Measurements from ENCODE around the gene NFIA.
"Not testable (repeated sequence)": the region's sequence is repeated elsewhere in the genome, so short reads cannot be mapped to it uniquely, and the experiment has no call there.

Gene NFIA

DNA sequence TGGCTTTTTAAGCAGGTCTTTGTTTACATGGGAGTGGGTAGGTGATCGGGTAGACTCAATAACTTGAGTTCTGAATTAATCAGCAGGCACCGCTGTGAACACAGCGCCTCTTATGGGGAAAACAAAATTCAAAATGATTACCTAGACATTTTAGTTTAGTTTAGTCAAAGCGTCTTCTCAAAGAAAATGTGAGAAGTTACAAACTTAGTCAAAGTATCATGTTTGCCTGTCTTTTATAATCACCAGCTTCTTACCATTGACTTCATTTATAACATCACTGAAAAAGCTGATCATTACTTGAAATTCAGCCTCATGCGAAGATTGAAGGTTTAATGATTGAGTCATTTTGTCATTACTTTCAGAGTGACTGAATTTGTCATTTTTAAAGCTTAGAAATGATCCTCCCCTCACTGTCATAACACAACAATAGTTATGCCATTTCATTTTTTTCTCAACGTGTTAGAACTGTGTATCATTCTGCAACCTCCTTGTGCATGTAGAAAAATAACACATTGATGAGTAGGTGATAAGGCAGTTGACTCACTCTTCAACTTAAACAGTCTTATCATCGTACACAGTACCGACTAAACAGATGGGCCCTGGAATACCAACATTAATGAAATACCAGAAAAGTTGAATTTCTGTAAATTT, 188.5 kb downstream of the NFIA start:
- DNase-seq: no peak
- H3K27me3 Mint-ChIP-seq: no peaks in the 10 kb centered on the region
- H3K9me3 Mint-ChIP-seq: no peaks in the 10 kb centered on the region
- H3K4me1 Mint-ChIP-seq (ENCODE audit: low read depth): peaks cover 46% of the 10 kb centered on the region
- no peak overlapping the region for H3K4me3 Mint-ChIP-seq
- no peaks in the 10 kb centered on the region for H3K36me3 Mint-ChIP-seq (ENCODE audit: low read depth)
- peak overlapping the region; percentile 92 for H3K27ac Mint-ChIP-seq

DNA sequence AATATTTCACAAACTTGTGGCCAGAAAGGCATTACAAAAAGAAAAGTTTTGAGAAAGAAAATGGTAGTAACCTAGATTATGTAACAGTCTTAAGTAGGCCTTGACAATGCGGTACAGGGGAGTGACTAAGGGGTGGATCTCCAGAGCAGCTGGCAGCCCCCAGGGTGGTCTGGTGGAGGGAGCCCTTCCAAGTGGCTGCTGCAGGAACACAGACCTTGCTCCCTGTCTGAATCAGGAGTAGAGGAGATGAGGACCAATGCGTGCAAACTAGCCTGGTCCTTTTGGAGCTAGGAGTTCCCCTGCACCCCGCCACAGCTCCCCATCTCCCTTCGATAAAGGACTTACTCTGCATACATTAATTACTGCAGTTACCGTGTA, 189.0 kb downstream of the NFIA start:
- no peaks in the 10 kb centered on the region for H3K9me3 Mint-ChIP-seq
- peaks cover 46% of the 10 kb centered on the region for H3K4me1 Mint-ChIP-seq (ENCODE audit: low read depth)
- no peaks in the 10 kb centered on the region for H3K27me3 Mint-ChIP-seq
- peak overlapping the region; percentile 92 for H3K27ac Mint-ChIP-seq
- H3K36me3 Mint-ChIP-seq (ENCODE audit: low read depth): no peaks in the 10 kb centered on the region
- DNase-seq: peak; percentile 30
- no peak overlapping the region for H3K4me3 Mint-ChIP-seq

DNA sequence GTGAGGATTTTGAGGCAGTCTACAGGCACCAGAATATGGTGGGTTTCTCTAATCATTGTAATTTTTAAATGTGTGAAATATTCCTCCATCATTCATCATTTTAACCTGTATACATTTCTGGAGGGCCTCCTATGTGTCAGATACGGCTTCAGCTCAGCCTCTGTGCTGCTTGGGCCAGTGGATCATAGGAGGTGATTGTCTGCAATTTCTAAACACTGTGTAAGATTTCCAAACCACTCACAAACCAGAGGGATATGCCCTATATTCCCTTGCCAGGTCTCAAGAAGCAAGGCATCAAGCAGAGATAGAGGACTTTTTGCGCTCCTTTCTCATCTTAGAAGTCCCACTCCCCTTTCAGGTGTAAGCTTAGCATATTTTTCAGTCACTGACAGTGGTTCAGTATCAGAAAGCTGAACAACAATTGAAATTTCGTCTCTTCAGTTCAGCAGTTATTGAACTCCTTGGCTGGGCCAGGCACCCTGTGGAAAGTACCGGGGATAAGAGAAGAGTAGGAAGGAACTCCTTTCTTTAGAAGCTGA, 190.9 kb downstream of the NFIA start:
- no peaks in the 10 kb centered on the region for H3K36me3 Mint-ChIP-seq (ENCODE audit: low read depth)
- no peaks in the 10 kb centered on the region for H3K9me3 Mint-ChIP-seq
- no peak for DNase-seq
- H3K27ac Mint-ChIP-seq: no peak overlapping the region
- H3K4me3 Mint-ChIP-seq: no peak overlapping the region
- H3K4me1 Mint-ChIP-seq (ENCODE audit: low read depth): peaks cover 39% of the 10 kb centered on the region
- no peaks in the 10 kb centered on the region for H3K27me3 Mint-ChIP-seq

DNA sequence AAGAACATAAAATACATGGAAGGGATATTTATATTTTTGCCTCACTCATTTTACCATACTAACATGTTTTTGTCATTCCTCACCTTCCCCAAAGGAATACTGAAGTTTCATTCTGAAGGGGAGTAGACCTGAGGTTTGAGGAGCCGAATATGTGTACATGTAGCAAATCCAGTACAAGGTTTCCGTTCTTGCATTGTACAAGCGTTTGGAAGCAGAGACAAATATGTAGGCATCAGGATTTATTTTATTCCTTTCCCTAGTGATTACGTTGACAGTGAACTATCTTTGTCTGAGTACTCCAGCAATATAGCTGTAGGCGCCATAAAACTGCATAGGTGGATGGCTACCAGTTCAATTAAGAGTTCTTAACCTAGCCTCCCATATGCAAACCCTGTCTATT, 191.5 kb downstream of the NFIA start:
- Mint-ChIP-seq H3K4me1 (ENCODE audit: low read depth) (peaks cover 33% of the 10 kb centered on the region), H3K27me3 (no peaks in the 10 kb centered on the region), H3K4me3 (no peak overlapping the region), H3K36me3 (ENCODE audit: low read depth) (no peaks in the 10 kb centered on the region), H3K27ac (no peak overlapping the region), H3K9me3 (no peaks in the 10 kb centered on the region)
- DNase-seq: no peak

DNA sequence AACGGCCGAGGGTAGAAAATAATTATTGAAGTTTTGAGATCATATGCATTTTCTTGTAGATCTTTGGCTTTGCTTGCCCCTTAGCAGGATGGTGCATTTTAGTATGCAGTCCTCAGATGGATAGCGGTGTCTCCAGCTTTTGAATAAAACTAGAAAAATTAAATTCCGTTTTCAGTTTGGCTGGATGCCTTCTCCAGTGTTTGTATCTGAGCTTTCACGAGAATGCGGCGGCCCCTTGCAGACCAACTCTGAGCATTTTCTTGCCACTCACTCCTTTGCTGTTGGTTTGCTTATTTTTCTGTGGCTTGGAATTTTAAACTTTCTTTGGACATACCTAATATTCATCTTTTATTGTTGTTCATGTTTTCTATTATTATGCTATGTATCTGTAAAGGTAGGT, 192.6 kb downstream of the NFIA start:
- no peaks in the 10 kb centered on the region for H3K27me3 Mint-ChIP-seq
- no peak overlapping the region for H3K27ac Mint-ChIP-seq
- H3K4me3 Mint-ChIP-seq: no peak overlapping the region
- H3K36me3 Mint-ChIP-seq (ENCODE audit: low read depth): no peaks in the 10 kb centered on the region
- no peaks in the 10 kb centered on the region for H3K9me3 Mint-ChIP-seq
- peaks cover 32% of the 10 kb centered on the region for H3K4me1 Mint-ChIP-seq (ENCODE audit: low read depth)
- DNase-seq: no peak

DNA sequence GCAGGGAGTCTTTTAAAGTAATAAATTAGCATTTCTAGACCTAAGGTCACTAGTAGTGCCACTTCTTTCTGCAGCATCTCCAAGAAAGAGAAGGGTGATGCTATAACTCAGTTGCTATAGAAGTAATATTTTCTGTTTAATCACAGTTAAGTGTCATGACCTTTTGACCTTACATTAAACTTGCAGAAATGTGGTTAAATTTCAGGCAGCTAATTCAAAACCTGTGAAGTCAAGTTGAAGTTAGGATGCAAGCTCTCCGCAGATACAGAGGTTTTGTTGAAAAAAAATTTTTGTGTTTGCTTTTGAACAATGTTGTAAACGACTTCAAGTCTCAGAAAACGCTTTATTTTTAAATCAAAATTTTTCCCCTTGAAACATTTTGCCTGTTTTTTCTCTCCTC, 193.9 kb downstream of the NFIA start:
- peaks cover 19% of the 10 kb centered on the region for H3K4me1 Mint-ChIP-seq (ENCODE audit: low read depth)

DNA sequence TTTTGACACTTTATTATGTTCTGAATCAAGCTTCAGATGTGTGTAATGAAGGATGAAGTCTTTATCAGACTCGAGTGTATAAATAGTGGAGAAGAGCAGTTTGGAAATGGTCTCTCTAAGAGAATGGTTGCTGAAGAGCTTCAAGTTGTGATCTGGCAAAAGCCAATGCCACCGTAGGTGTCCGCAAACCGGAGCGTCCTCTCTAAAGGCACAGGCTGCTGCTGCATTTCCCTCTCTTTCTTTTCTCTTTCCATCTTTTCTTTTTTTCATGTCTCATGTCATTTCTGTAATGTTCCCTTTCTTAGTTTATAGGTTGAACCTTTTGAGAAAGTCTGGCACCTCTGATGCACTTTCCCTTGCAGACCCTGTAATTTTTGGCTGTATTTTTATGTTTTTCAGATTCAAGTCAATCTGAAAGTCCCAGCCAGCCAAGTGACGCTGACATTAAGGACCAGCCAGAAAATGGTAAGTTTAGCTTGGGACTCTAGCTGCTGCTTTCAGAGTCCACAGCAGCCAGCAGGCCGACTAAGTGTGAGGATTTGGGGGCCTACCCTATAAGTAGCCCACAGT, 194.8 kb downstream of the NFIA start:
- Mint-ChIP-seq H3K4me1 (ENCODE audit: low read depth) (peaks cover 12% of the 10 kb centered on the region), H3K27ac (no peak overlapping the region), H3K9me3 (no peaks in the 10 kb centered on the region), H3K36me3 (ENCODE audit: low read depth) (no peaks in the 10 kb centered on the region), H3K4me3 (no peak overlapping the region), H3K27me3 (no peaks in the 10 kb centered on the region)
- DNase-seq: no peak

More for the DNA sequence above, 193.9 kb downstream of the NFIA start:
- Mint-ChIP-seq H3K36me3 (ENCODE audit: low read depth) (no peaks in the 10 kb centered on the region), H3K9me3 (no peaks in the 10 kb centered on the region), H3K27me3 (no peaks in the 10 kb centered on the region), H3K27ac (no peak overlapping the region), H3K4me3 (no peak overlapping the region)
- no peak for DNase-seq

DNA sequence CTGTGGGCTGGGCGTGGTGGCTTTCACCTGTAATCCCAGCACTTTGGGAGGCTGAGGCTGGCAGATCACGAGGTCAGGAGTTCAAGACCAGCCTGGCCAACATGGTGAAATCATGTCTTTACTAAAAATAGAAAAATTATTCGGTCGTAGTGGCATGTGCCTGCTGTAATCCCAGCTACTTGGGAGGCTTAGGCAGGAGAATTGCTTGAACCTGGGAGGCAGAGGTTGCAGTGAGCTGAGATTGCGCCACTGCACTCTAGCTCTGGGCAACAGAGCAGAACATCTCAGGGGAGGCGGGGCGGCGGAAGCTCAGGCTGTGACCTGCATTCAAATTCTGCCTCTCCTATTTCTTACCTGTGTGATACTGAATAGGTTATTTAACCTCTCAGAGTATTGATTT, 196.1 kb downstream of the NFIA start:
- not testable (repeated sequence) for H3K36me3 Mint-ChIP-seq (ENCODE audit: low read depth); H3K27ac Mint-ChIP-seq; DNase-seq; H3K4me3 Mint-ChIP-seq; H3K27me3 Mint-ChIP-seq; H3K9me3 Mint-ChIP-seq; H3K4me1 Mint-ChIP-seq (ENCODE audit: low read depth)

DNA sequence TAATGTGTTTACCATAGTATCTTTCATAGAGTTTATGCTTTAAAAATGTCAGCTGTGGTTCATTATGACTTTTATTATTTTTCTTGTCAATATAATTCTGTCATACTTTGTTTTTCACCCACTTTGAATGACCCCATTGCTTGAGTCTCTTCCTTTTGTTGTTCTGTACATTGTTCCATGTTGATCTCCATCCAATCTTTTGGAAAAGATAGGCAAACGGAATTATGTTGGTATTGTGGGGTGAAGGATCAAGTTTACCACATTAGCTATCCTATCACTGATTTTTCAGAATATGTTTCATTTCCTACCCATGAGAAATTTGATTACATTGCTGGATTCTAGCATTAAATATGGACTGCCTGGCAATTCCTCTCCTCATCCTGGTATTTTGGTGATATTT, 196.6 kb downstream of the NFIA start:
- Mint-ChIP-seq H3K4me3 (no peak overlapping the region), H3K36me3 (ENCODE audit: low read depth) (no peaks in the 10 kb centered on the region), H3K27me3 (no peaks in the 10 kb centered on the region), H3K27ac (no peak overlapping the region), H3K9me3 (no peaks in the 10 kb centered on the region), H3K4me1 (ENCODE audit: low read depth) (peaks cover 10% of the 10 kb centered on the region)
- no peak for DNase-seq

DNA sequence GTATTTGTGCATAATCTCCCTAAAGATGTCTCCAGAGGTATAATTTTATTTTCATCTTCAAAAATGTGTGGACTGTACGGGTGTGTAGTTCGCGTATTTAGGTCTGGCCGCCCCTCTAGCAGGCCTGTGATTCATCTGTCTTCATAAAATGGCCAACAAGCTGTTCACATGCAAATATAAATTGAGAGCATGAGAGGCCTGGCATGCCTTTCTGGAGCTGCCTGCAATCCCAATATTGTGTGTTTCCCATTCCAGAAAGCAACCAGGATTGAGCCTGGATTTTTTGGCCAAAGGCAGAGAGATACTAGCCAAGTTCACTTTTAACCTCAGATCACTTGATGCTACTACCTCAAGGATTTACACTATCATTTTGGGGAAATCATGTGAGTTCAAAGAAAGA, 197.2 kb downstream of the NFIA start:
- peaks cover 16% of the 10 kb centered on the region for H3K4me1 Mint-ChIP-seq (ENCODE audit: low read depth)

DNA sequence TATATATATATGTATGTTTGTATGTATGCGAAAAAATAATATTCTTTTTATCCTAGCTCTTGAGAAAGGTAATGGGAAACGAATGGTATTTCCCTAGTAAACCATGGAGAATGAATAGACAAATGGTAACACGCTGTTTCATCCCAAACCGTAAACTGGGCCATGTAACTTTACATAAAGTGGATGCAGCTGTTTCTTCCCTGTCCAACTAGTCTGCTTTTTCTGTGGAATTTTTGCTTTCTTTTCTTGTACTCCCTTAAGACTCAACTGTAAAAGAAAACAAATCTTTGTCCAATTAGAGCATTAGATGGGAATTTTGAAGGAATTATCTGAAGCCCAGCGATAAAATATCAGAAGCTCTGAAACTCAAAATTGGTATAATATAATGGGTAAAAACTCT, 198.1 kb downstream of the NFIA start:
- no peak overlapping the region for H3K4me3 Mint-ChIP-seq
- H3K27me3 Mint-ChIP-seq: no peaks in the 10 kb centered on the region
- no peaks in the 10 kb centered on the region for H3K36me3 Mint-ChIP-seq (ENCODE audit: low read depth)
- no peak for DNase-seq
- peaks cover 18% of the 10 kb centered on the region for H3K4me1 Mint-ChIP-seq (ENCODE audit: low read depth)
- no peaks in the 10 kb centered on the region for H3K9me3 Mint-ChIP-seq
- no peak overlapping the region for H3K27ac Mint-ChIP-seq

More for the DNA sequence above, 197.2 kb downstream of the NFIA start:
- Mint-ChIP-seq H3K27me3 (no peaks in the 10 kb centered on the region), H3K4me3 (no peak overlapping the region), H3K27ac (no peak overlapping the region), H3K9me3 (no peaks in the 10 kb centered on the region), H3K36me3 (ENCODE audit: low read depth) (no peaks in the 10 kb centered on the region)
- DNase-seq: no peak

DNA sequence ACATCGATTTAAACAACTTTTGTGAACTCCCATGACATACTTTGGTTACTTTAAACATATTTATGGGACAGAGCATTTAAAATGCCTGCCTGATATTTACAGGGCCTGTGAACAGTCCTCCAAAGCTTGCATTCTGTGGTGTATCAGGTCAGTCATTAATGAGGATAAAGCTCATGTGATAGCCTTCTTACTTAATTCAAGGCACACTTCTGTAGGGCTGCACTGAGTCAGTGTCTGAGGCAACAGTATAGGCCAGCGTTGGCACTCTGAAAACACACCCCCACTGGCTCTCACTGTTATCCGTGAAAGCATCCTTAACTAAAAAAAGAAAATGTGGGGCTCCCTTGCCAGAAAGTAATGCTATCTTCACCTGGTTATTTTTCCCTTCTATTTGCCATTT, 200.0 kb downstream of the NFIA start:
- no peak for DNase-seq
- no peaks in the 10 kb centered on the region for H3K27me3 Mint-ChIP-seq
- H3K9me3 Mint-ChIP-seq: no peaks in the 10 kb centered on the region
- H3K36me3 Mint-ChIP-seq (ENCODE audit: low read depth): no peaks in the 10 kb centered on the region
- H3K4me1 Mint-ChIP-seq (ENCODE audit: low read depth): peaks cover 16% of the 10 kb centered on the region
- no peak overlapping the region for H3K4me3 Mint-ChIP-seq
- no peak overlapping the region for H3K27ac Mint-ChIP-seq

DNA sequence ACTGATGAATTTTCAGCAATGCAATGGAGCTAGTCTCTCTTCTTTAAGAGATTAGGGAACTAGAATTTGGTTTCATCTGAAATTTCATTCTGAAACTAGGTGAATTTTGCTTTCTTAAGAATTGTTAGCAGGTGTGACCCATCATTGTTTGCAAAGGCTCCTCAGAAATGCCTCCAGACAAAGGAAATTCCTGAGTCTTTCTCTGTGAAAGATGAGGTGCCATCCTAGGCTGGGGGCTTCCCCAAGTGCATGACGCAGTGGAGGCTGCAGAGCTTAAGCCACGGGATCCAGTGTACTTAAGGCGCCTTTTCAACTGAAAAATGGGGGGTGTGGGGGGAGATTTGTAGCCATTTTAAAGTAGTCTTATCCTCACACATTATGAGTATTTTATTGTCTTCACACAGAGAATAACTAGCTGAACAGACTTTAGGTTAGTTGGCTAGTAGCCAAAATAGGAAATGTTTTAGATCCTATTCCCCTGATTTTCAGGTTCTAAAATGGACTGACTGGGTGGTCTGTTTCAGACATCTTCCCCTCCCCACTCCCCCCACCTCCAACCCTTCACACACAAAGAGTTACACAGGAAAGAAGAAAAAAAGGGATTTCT, 202.0 kb downstream of the NFIA start:
- Mint-ChIP-seq H3K4me1 (ENCODE audit: low read depth) (peaks cover 13% of the 10 kb centered on the region), H3K9me3 (no peaks in the 10 kb centered on the region), H3K27ac (no peak overlapping the region), H3K27me3 (peaks cover 2% of the 10 kb centered on the region), H3K36me3 (ENCODE audit: low read depth) (no peaks in the 10 kb centered on the region), H3K4me3 (no peak overlapping the region)
- no peak for DNase-seq

DNA sequence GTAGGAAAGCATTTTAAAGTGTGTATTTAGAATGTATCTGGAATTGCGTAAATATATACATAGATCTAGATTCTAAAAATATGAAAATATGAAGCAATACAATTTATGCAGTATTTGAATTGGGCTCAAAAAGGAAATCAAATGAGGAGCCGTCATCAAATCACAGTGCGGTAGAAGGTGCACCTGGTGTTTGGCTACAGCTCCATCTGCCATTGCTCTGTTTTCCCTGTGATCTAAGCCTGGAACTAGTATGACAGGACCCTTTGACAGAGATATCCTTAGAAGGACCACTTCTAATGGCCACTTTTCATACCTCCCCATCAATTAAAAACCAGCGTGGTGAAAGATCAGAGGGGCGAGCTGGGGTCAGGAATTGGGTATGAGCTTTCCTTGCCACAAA, 202.6 kb downstream of the NFIA start:
- no peak overlapping the region for H3K4me3 Mint-ChIP-seq
- no peaks in the 10 kb centered on the region for H3K9me3 Mint-ChIP-seq
- H3K27me3 Mint-ChIP-seq: peaks cover 2% of the 10 kb centered on the region
- H3K27ac Mint-ChIP-seq: no peak overlapping the region
- no peak for DNase-seq
- H3K36me3 Mint-ChIP-seq (ENCODE audit: low read depth): no peaks in the 10 kb centered on the region
- peaks cover 10% of the 10 kb centered on the region for H3K4me1 Mint-ChIP-seq (ENCODE audit: low read depth)

DNA sequence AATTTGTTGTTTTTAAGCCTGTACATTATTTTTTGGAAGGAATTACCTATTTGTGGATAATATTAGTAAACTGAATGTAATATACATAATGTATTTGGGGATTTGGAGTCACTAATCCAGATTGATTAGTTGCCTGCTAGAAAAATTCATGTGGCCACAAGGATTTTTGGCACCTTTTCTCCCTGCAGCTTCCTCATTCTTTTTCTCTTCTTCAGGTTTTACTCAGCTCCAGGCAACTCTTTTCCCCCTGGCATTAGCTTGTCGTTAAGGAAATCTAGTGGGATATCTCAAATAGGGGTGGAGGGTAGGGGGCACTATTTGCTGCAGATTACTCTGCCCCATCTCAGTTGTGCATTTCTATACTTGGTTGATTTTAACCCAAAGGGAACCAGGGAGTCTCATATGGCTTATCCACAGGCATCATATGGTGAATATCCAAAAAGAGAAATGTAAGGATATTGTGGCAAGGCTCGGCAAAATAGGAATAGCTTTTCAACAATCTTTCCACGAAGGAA, 203.1 kb downstream of the NFIA start:
- H3K4me1 Mint-ChIP-seq (ENCODE audit: low read depth): peaks cover 10% of the 10 kb centered on the region
- H3K27ac Mint-ChIP-seq: no peak overlapping the region
- H3K27me3 Mint-ChIP-seq: peaks cover 2% of the 10 kb centered on the region
- no peaks in the 10 kb centered on the region for H3K36me3 Mint-ChIP-seq (ENCODE audit: low read depth)
- DNase-seq: no peak
- H3K4me3 Mint-ChIP-seq: no peak overlapping the region
- H3K9me3 Mint-ChIP-seq: no peaks in the 10 kb centered on the region
